Measurements from ENCODE around the gene IKZF1.

IKZF1 gene

DNA sequence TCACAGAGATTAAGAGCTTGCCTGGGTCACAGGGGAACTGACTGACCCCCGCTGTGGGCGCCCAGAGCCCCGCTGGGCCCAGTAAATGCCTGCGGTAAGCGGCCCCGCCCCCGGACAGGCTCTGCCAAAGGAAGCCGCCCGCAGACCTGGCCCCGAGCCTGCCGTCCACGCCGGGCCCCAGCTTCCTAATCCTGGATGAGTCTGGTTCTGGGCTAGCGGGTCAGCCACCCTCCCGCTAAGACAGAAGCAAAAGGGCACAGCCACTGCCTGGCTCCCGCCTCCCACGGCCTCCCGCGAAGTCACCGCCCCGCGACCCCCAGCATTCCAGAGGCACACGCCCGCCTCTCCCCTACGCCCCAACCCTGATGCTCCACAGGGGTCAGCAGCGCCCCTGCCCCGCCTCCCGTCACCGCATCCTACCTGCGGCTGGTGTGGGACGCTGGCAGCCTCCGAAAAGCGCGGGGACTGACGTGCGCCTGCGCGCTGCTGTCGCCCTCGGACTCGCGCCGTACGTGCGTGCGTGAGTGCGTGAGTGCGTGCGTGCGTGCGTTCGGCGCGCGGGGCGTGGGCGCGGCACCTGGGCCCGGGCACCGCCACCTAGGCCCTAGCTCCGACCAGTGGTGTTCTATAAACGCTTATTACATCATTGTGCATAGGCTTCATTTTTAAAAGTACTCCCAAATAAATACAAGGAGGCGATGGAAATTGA, 145.5 kb downstream of the IKZF1 start, which contains the start of gene FIGNL1:
Gene FIGNL1 (minus strand): TSS at position 470 of the 709 bp plus-strand sequence. CDS start 3,063 bp downstream, outside the sequence.
- H3K9me3 ChIP-seq (ENCODE audit: insufficient read depth, low read length), result no peaks in the 10 kb centered on the region
- H3K27ac ChIP-seq (ENCODE audit: low read length), result peak within 1 kb of the TSS; percentile 55
- peak within 1 kb of the TSS; percentile 90 for H3K4me3 ChIP-seq (ENCODE audit: low read length)
- peak within 1 kb of the TSS; percentile 93 for H2AFZ ChIP-seq (ENCODE audit: low read depth, low read length)
- H3K9ac ChIP-seq (ENCODE audit: low read length), result peak within 1 kb of the TSS; percentile 85
- no peak for TF ChIP-seq CTCF (IDR thresholded peaks at IDR 0.05; ENCODE audit: low read depth, low read length)
- no peak for TF ChIP-seq EZH2phosphoT487 (IDR thresholded peaks at IDR 0.05; ENCODE audit: low read depth)
- H3K27me3 ChIP-seq (ENCODE audit: low read depth, low read length), result no peaks in the 10 kb centered on the region
- peak within 1 kb of the TSS; percentile 89 for H3K4me2 ChIP-seq (ENCODE audit: low read length)
- H3K4me1 ChIP-seq (ENCODE audit: low read length), result peaks cover 33% of the 10 kb centered on the region
- peaks cover 26% of the 10 kb centered on the region for H3K36me3 ChIP-seq (replicated peaks; ENCODE audit: low read depth, low read length)
- H4K20me1 ChIP-seq (ENCODE audit: insufficient read depth, low read length), result peaks cover 20% of the 10 kb centered on the region
- H3K79me2 ChIP-seq (ENCODE audit: low read length), result peaks cover 44% of the 10 kb centered on the region

- H3K4me2 ChIP-seq (ENCODE audit: low read length), result peak overlapping the region; percentile 89
- H3K9ac ChIP-seq (ENCODE audit: low read length), result peak overlapping the region; percentile 85
- no peaks in the 10 kb centered on the region for H3K9me3 ChIP-seq (ENCODE audit: insufficient read depth, low read length)
- peak overlapping the region; percentile 90 for H3K4me3 ChIP-seq (ENCODE audit: low read length)
- peak overlapping the region; percentile 93 for H2AFZ ChIP-seq (ENCODE audit: low read depth, low read length)
- no peak; the same call in 1 of the 2 replicates for TF ChIP-seq CTCF (IDR thresholded peaks at IDR 0.05; ENCODE audit: low read depth, low read length)
- TF ChIP-seq EZH2phosphoT487 (IDR thresholded peaks at IDR 0.05; ENCODE audit: low read depth), result no peak
- 0 out of 2 replicates have a peak overlapping the region, but pooled peaks have one; percentile 20 for H3K27ac ChIP-seq (ENCODE audit: low read length)
- H3K79me2 ChIP-seq (ENCODE audit: low read length), result peaks cover 39% of the 10 kb centered on the region
- H4K20me1 ChIP-seq (ENCODE audit: insufficient read depth, low read length), result peaks cover 19% of the 10 kb centered on the region
- peaks cover 20% of the 10 kb centered on the region for H3K36me3 ChIP-seq (replicated peaks; ENCODE audit: low read depth, low read length)
- H3K27me3 ChIP-seq (ENCODE audit: low read depth, low read length), result no peaks in the 10 kb centered on the region
- peaks cover 33% of the 10 kb centered on the region for H3K4me1 ChIP-seq (ENCODE audit: low read length)
Observed at GRCh38 chr7:50450590-50451032, 146.1 kb downstream of the IKZF1 start.

Measured in OCI-LY3 (cell line).